Measurements from ENCODE around the gene PGA4. TPM values are rescaled to one million over a fixed set of nuclear protein-coding genes. Genes with fewer than 3 reads are reported as not detected.
"Not testable (repeated sequence)": the region's sequence is repeated elsewhere in the genome, so short reads cannot be mapped to it uniquely, and the experiment has no call there.

Gene PGA4
- total and polyA plus RNA-seq, 2 of the 8 experiments (the other 6 are each of a cell fraction or from before 2014, with no cell fraction given), result 1.3 TPM; not detected in 1

GRCh38 chr11:61252332-61252731 is 30.2 kb downstream of the PGA4 start:
- H2BK15ac ChIP-seq (ENCODE audit: low read length); FAIRE-seq; H2BK5ac ChIP-seq (ENCODE audit: low read depth, low read length); H4K8ac ChIP-seq (ENCODE audit: extremely low read depth, insufficient read depth, low read length); H3K9ac ChIP-seq (replicated peaks in 1 of 4; ENCODE audit: extremely low read depth in 1 of 4, low read depth in 3 of 4, low read length in 3 of 4); H3K4me1 ChIP-seq (replicated peaks in 1 of 4; ENCODE audit: control insufficient read depth in 3 of 4, insufficient read depth in 4 of 4, low read length in 3 of 4); H3K23me2 ChIP-seq (ENCODE audit: low read depth, low read length); H2BK12ac ChIP-seq (ENCODE audit: low read depth, low read length); H3K23ac ChIP-seq (ENCODE audit: insufficient read length); H3K56ac ChIP-seq (replicated peaks; ENCODE audit: insufficient read length, low read depth, low read length); DNase-seq (ENCODE audit: low read depth in 1 of 2, low spot score in 2 of 2); H2BK20ac ChIP-seq (ENCODE audit: low read length); H4K20me1 ChIP-seq (replicated peaks in 1 of 2; ENCODE audit: control insufficient read depth in 1 of 2, insufficient read depth in 2 of 2, low read length in 2 of 2); H3K4ac ChIP-seq (replicated peaks; ENCODE audit: insufficient read length, low read depth, low read length); H3K14ac ChIP-seq (ENCODE audit: insufficient read length); H2AFZ ChIP-seq (ENCODE audit: low read length); H2AK5ac ChIP-seq (ENCODE audit: low read depth, low read length); H3K4me2 ChIP-seq (ENCODE audit: insufficient read depth in 1 of 2, low read depth in 2 of 2, low read length in 2 of 2); H3K18ac ChIP-seq (ENCODE audit: extremely low read depth, low read length); H4K91ac ChIP-seq (replicated peaks; ENCODE audit: insufficient read length, low read length); H4K5ac ChIP-seq (ENCODE audit: insufficient read length, low read depth, low read length); H3K4me3 ChIP-seq (ENCODE audit: extremely low read depth in 1 of 4, insufficient read depth in 2 of 4, low read depth in 3 of 4, low read length in 4 of 4); H3K36me3 ChIP-seq (ENCODE audit: control insufficient read depth in 2 of 4, insufficient read depth in 4 of 4, low read length in 3 of 4); H3K9me3 ChIP-seq (ENCODE audit: insufficient read depth in 2 of 2, low read depth in 1 of 2, low read length in 1 of 2); H3K27ac ChIP-seq (ENCODE audit: low read depth, low read length); H3K79me1 ChIP-seq (ENCODE audit: low read depth, low read length); H3K27me3 ChIP-seq (replicated peaks in 1 of 4; ENCODE audit: control insufficient read depth in 3 of 4, extremely low read depth in 1 of 4, insufficient read depth in 3 of 4, low read length in 3 of 4); H3K79me2 ChIP-seq (ENCODE audit: control insufficient read depth in 1 of 2, insufficient read depth in 2 of 2, low read length in 2 of 2); H2BK120ac ChIP-seq (replicated peaks; ENCODE audit: low read depth, low read length); POLR2A ChIA-PET (ENCODE audit: partially characterized antibody): not testable (repeated sequence)
- 93% methylated on average over 1 of the region's 1 CpG; no CpG with 5 or more reads in 1 of the 2 experiments for WGBS, 2 experiments (ENCODE audit: extremely low coverage in 1 of 2, insufficient coverage in 1 of 2, insufficient read length in 1 of 2, insufficient replicate concordance in 2 of 2, low coverage in 1 of 2, low lambda C conversion rate in 2 of 2, missing lambda C conversion rate in 1 of 2)
- CTCF ChIA-PET (ENCODE audit: partially characterized antibody), result interaction anchor here (1.2 to 4.8 kb wide), 3 partner anchors 11 to 133 kb away, joined by 3 to 19 read pairs (median 5); partner anchors contain the start of gene VWCE
